PC-3 (cell line): ENCODE results near the gene MED13L. TPM values are rescaled to one million over a fixed set of nuclear protein-coding genes. Genes with fewer than 3 reads are reported as not detected.
A peak's percentile ranks its signal among the peaks of the same experiment; 100 is the strongest.

Experiments
- ATAC-seq: fragments of 200-7000 bp; cut with Tn5 transposase; 2 replicates; pipeline ENCODE4 v1.9.1; 2020; ENCODE audit warnings: mild to moderate bottlenecking, moderate library complexity
- BruUV-seq: library from RNA; stranded (reverse); fragments of 400-500 nt; replicated peaks from 2 replicates; lab custom pipeline; 2021; lab: Mats Ljungman, UMichigan
- CTCF ChIA-PET: fragments of 300-600 bp; sonication (Branson Sonifier 250); formaldehyde crosslinking; loops from one replicate; lab custom pipeline; 2022; ENCODE audit warnings: antibody characterized with exemption; lab: Charles Lee
- POLR2A ChIA-PET: fragments of 300-600 bp; sonication (Branson Sonifier 250); formaldehyde crosslinking; loops from one replicate; lab custom pipeline; 2022; ENCODE audit warnings: antibody characterized with exemption; ENCODE audit not compliant: unreplicated experiment; lab: Charles Lee
- DNase-seq: peaks from one replicate; pipeline ENCODE4 v3.0.0-alpha.2; 2015
- H2AFZ ChIP-seq: fragments of 300-600 bp; sonication (generic); 2 replicates; pipeline ENCODE4 v1.6.0; 2016; ENCODE audit warnings: antibody characterized with exemption, low read length
- H3F3A ChIP-seq: fragments of 300-600 bp; sonication (generic); one replicate; pipeline ENCODE4 v1.6.0; 2017; ENCODE audit warnings: antibody characterized with exemption, low read length, control low read depth, mild to moderate bottlenecking; ENCODE audit not compliant: unreplicated experiment
- H3K27ac ChIP-seq: fragments of 300-600 bp; sonication (generic); 2 replicates; pipeline ENCODE4 v1.5.1; 2016; ENCODE audit warnings: mild to moderate bottlenecking, low read length
- H3K27me3 ChIP-seq: fragments of 300-600 bp; sonication (generic); 2 replicates; pipeline ENCODE4 v1.6.1; 2016; ENCODE audit warnings: low read length, mixed read lengths
- H3K36me3 ChIP-seq: fragments of 300-600 bp; sonication (generic); 2 replicates; pipeline ENCODE4 v1.6.1; 2016; ENCODE audit warnings: low read depth, mixed run types, low read length, mixed read lengths
- H3K4me1 ChIP-seq: fragments of 300-600 bp; sonication (generic); 2 replicates; pipeline ENCODE4 v1.5.1; 2016; ENCODE audit warnings: low read length; ENCODE audit not compliant: insufficient read depth
- H3K4me2 ChIP-seq: fragments of 300-600 bp; sonication (generic); 2 replicates; pipeline ENCODE4 v1.6.0; 2016; ENCODE audit warnings: low read length
- H3K4me3 ChIP-seq: fragments of 300-600 bp; sonication (generic); 2 replicates; pipeline ENCODE4 v1.5.1; 2016; ENCODE audit warnings: mild to moderate bottlenecking, low read length, mixed read lengths
- H3K79me2 ChIP-seq: fragments of 300-600 bp; sonication (generic); 2 replicates; pipeline ENCODE4 v1.6.1; 2017; ENCODE audit warnings: low read length, mixed read lengths
- H3K9ac ChIP-seq: fragments of 300-600 bp; sonication (generic); 2 replicates; pipeline ENCODE4 v1.6.0; 2016; ENCODE audit warnings: mild to moderate bottlenecking, low read length
- H3K9me2 ChIP-seq: fragments of 300-600 bp; sonication (generic); replicated peaks from 2 replicates; pipeline ENCODE4 v1.6.1; 2016; ENCODE audit warnings: mixed run types, low read length, mixed read lengths
- H3K9me3 ChIP-seq: fragments of 300-600 bp; sonication (generic); 2 replicates; pipeline ENCODE4 v1.6.1; 2016; ENCODE audit warnings: low read length, mixed read lengths
- H4K20me1 ChIP-seq: fragments of 300-600 bp; sonication (generic); 2 replicates; pipeline ENCODE4 v1.6.1; 2016; ENCODE audit warnings: low read length, mixed read lengths
- EZH2 ChIP-seq: fragments of 300-600 bp; sonication (generic); IDR thresholded peaks from one replicate; pipeline ENCODE4 v1.6.1; 2017; ENCODE audit warnings: antibody characterized with exemption, mild to moderate bottlenecking, low read length; ENCODE audit not compliant: unreplicated experiment
- EZH2phosphoT487 ChIP-seq: fragments of 300-600 bp; sonication (generic); IDR thresholded peaks from 2 replicates; pipeline ENCODE4 v1.6.1; 2018; ENCODE audit warnings: mild to moderate bottlenecking, antibody characterized with exemption, low read length, borderline replicate concordance
- intact Hi-C: fragments of 100-400 bp; cut with micrococcal nuclease; formaldehyde crosslinking; loops from 2 replicates; pipeline ENCODE4 v1.9.0; 2023
- total RNA-seq: library from RNA; depleted of rRNA; stranded (reverse); fragments of >200 nt; gene quantifications from 2 replicates; pipeline ENCODE4 v1.2.3, GENCODE V29; 2014
- TF ChIP-seq, protein P1 (sequence below): fragments of 300-600 bp; sonication (generic); conservative IDR thresholded peaks from 2 replicates; pipeline ENCODE4 v1.5.1; 2017; ENCODE audit warnings: antibody characterized with exemption, low read depth, mild to moderate bottlenecking, low read length

Gene MED13L
- total RNA-seq, 1 experiment from 2014 or later, result 61.2 TPM

DNA sequence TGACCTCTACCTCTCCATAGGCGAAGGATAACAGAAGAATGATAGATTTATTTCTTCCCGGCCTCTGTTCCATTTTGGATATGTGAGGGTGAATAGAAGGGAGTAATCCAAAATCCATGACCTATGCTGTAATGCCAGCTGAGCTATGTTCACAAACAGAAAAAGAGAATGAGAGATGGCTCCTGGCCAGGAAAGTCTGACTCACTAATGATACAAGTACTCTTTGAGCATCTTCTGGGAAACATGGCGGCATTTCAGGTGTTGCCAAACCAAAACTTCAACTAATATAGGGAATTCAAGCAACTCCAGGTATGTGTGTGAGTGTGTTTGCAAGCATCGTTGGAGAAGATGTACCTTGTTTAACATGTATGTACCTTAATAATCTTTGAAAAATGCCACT lies 55.1 kb downstream of the MED13L start:
- H3K9ac ChIP-seq, result no peak overlapping the region
- TF ChIP-seq EZH2phosphoT487, result no peak
- TF ChIP-seq EZH2, result no peak
- TF ChIP-seq, protein P1, sequence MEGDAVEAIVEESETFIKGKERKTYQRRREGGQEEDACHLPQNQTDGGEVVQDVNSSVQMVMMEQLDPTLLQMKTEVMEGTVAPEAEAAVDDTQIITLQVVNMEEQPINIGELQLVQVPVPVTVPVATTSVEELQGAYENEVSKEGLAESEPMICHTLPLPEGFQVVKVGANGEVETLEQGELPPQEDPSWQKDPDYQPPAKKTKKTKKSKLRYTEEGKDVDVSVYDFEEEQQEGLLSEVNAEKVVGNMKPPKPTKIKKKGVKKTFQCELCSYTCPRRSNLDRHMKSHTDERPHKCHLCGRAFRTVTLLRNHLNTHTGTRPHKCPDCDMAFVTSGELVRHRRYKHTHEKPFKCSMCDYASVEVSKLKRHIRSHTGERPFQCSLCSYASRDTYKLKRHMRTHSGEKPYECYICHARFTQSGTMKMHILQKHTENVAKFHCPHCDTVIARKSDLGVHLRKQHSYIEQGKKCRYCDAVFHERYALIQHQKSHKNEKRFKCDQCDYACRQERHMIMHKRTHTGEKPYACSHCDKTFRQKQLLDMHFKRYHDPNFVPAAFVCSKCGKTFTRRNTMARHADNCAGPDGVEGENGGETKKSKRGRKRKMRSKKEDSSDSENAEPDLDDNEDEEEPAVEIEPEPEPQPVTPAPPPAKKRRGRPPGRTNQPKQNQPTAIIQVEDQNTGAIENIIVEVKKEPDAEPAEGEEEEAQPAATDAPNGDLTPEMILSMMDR, result no peak
- no peaks in the 10 kb centered on the region for H3K36me3 ChIP-seq
- intact Hi-C loops, result no loop called here
- H3K27ac ChIP-seq, result no peak overlapping the region
- peaks cover 38% of the 10 kb centered on the region for H4K20me1 ChIP-seq
- no peaks in the 10 kb centered on the region for H3K9me3 ChIP-seq
- CTCF ChIA-PET, result no interaction called here
- ATAC-seq, result peak; percentile 69
- H3F3A ChIP-seq, result no peaks in the 10 kb centered on the region
- H3K27me3 ChIP-seq, result no peaks in the 10 kb centered on the region
- peak; percentile 94 for DNase-seq
- H3K4me2 ChIP-seq, result no peak overlapping the region
- POLR2A ChIA-PET, result no interaction called here
- peaks cover 8% of the 10 kb centered on the region; the same call in 1 of the 2 replicates for H3K4me1 ChIP-seq
- peaks cover 95% of the 10 kb centered on the region for H3K79me2 ChIP-seq
- H2AFZ ChIP-seq, result no peak overlapping the region
- no TSS peak for BruUV-seq
- H3K4me3 ChIP-seq, result no peak overlapping the region
- H3K9me2 ChIP-seq, result no peaks in the 10 kb centered on the region

DNA sequence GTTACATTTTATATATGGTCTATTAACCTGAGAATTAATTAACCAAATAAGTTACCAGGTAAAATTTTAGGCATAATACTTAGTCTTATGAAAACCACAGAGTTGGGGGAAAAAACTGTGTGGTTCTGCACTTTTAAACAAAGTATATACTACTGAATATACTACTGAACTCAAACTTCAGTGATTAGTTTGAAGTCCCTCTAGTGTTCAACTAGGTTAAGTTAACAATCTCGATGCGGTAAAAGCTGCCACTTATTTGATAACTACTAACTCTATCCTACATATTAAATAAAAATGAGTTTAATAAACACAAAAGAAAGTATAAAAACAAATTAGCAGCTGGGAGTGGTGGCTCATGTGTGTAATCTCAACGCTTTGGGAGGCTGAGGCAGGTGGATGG lies 56.7 kb downstream of the MED13L start:
- no peak overlapping the region for H3K27ac ChIP-seq
- peaks cover 43% of the 10 kb centered on the region for H4K20me1 ChIP-seq
- intact Hi-C loops, result no loop called here
- H3F3A ChIP-seq, result no peaks in the 10 kb centered on the region
- H2AFZ ChIP-seq, result no peak overlapping the region
- no TSS peak for BruUV-seq
- H3K79me2 ChIP-seq, result peaks cover 97% of the 10 kb centered on the region
- peak; percentile 19 for DNase-seq
- ChIA-PET POLR2A (no interaction called here), CTCF (no interaction called here)
- no peaks in the 10 kb centered on the region for H3K36me3 ChIP-seq
- TF ChIP-seq EZH2phosphoT487 (no peak), EZH2 (no peak)
- TF ChIP-seq, protein P1, result peak; percentile 45; the same call in 1 of the 2 replicates
- H3K27me3 ChIP-seq, result no peaks in the 10 kb centered on the region
- H3K4me2 ChIP-seq, result no peak overlapping the region
- H3K9me2 ChIP-seq, result no peaks in the 10 kb centered on the region
- ATAC-seq, result no peak
- peaks cover 8% of the 10 kb centered on the region; the same call in 1 of the 2 replicates for H3K4me1 ChIP-seq
- H3K9ac ChIP-seq, result no peak overlapping the region
- no peaks in the 10 kb centered on the region for H3K9me3 ChIP-seq
- H3K4me3 ChIP-seq, result no peak overlapping the region

DNA sequence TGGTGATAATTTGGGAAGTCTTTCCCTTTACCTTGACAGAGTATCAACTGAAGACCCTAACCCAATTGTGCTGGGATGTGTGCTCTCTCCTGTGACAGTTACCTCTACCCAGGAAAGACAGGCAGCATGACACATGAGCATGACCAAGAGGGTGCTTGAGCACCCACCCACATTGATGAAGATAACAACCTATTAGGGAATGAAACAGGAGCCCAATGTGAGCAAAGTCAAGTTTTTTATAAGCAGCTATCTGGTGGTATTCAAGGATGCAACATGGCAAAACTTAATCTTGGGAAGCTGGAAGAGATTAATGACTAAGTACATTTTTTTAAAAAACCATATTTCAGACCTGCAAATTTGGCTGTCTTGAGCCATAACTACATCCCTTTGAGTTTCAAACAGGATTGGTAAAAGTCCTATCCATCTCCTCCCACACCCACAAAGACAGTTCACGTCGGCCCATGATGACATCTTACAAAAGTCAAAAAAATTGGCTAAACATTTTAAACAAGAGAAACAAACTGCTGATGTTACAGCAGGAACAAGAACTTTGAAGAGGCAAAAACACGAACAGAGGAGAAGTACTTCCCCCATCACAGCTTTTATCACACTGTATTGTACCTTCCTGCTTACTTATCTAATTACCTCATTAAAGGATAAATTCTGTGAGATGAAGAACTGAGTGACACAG lies 60.3 kb downstream of the MED13L start:
- Histone ChIP-seq H3K27me3 (no peaks in the 10 kb centered on the region), H3K4me3 (no peak overlapping the region), H4K20me1 (peaks cover 48% of the 10 kb centered on the region), H3K36me3 (no peaks in the 10 kb centered on the region), H3K4me1 (peaks cover 2% of the 10 kb centered on the region; the same call in 1 of the 2 replicates), H3F3A (no peaks in the 10 kb centered on the region), H2AFZ (no peak overlapping the region), H3K9ac (no peak overlapping the region), H3K27ac (no peak overlapping the region), H3K79me2 (peaks cover 97% of the 10 kb centered on the region), H3K9me2 (no peaks in the 10 kb centered on the region), H3K4me2 (no peak overlapping the region), H3K9me3 (no peaks in the 10 kb centered on the region)
- ChIA-PET POLR2A (no interaction called here), CTCF (no interaction called here)
- ATAC-seq (no peak), DNase-seq (no peak)
- TF ChIP-seq, protein P1, result no peak
- TF ChIP-seq EZH2 (no peak), EZH2phosphoT487 (no peak)
- intact Hi-C loops, result no loop called here
- no TSS peak for BruUV-seq
